Spleen (tissue), 11 donors: ENCODE measurements around the gene CCDC177. TPM values are rescaled to one million over a fixed set of nuclear protein-coding genes. Genes with fewer than 3 reads are reported as not detected.
A peak's percentile ranks its signal among the peaks of the same experiment; 100 is the strongest.

ENCODE experiments used
- DNase-seq: peaks from one replicate; pipeline ENCODE4 v3.0.0-alpha.2; 2020
- H3K27ac ChIP-seq, 8 donors: fragments of 200-600 bp; sonication (generic) in 7 of 8; 1 replicate in 4 of 8; 2 replicates in 4 of 8; pipeline versions ENCODE4 v1.5.0 to v1.8.0; 2016 to 2021; ENCODE audit warnings: inconsistent platforms in 4 of 8, mild to moderate bottlenecking in 4 of 8, moderate library complexity in 1 of 8
- H3K27me3 ChIP-seq, 7 donors: fragments of 200-600 bp; sonication (generic) in 6 of 7; replicated peaks in 1 of 7; 1 replicate in 4 of 7; 2 replicates in 3 of 7; pipeline versions ENCODE4 v1.5.0 to v1.8.0; 2016 to 2021; ENCODE audit warnings: inconsistent platforms in 3 of 7, mild to moderate bottlenecking in 1 of 7
- H3K36me3 ChIP-seq, 6 donors: fragments of 200-600 bp; sonication (generic) in 5 of 6; 1 replicate in 4 of 6; 2 replicates in 2 of 6; pipeline versions ENCODE4 v1.5.0 to v1.8.0; 2016 to 2021; ENCODE audit warnings: inconsistent platforms in 2 of 6
- H3K4me1 ChIP-seq, 6 donors: fragments of 200-600 bp; sonication (generic) in 5 of 6; 1 replicate in 3 of 6; 2 replicates in 3 of 6; pipeline versions ENCODE4 v1.5.0 to v1.8.0; 2016 to 2021; ENCODE audit warnings: inconsistent platforms in 3 of 6
- H3K4me3 ChIP-seq, 8 donors: fragments of 200-600 bp; sonication (generic) in 7 of 8; 1 replicate in 4 of 8; 2 replicates in 4 of 8; pipeline versions ENCODE4 v1.5.0 to v1.8.0; 2016 to 2021; ENCODE audit warnings: inconsistent platforms in 4 of 8, mild to moderate bottlenecking in 4 of 8, moderate library complexity in 2 of 8
- H3K9me3 ChIP-seq, 8 donors: fragments of 200-600 bp; sonication (generic) in 7 of 8; 1 replicate in 4 of 8; 2 replicates in 4 of 8; pipeline versions ENCODE4 v1.5.0 to v1.8.0; 2016 to 2021; ENCODE audit warnings: inconsistent platforms in 4 of 8
- POLR2A ChIP-seq, 3 donors: fragments of 450-650 bp; IDR thresholded peaks; one replicate each; pipeline ENCODE4 v1.5.1; 2017; ENCODE audit warnings: antibody characterized with exemption in 3 of 3, mild to moderate bottlenecking in 1 of 3
- POLR2AphosphoS5 ChIP-seq, 3 donors: sonication (generic); formaldehyde crosslinking; IDR thresholded peaks; one replicate each; pipeline ENCODE4 v1.5.1; 2017; ENCODE audit warnings: antibody characterized with exemption in 3 of 3
- WGBS, 5 donors: extraction: QIAGEN DNeasy Blood & Tissue Kit in 3 of 5; methylation state at CpG; one replicate each; pipeline versions ENCODE4 v1.1.5 to v1.1.7; 2013 to 2018; 5-methylcytosine and 5-hydroxymethylcytosine counted together
- intact Hi-C: fragments of 100-400 bp; cut with DNase I; formaldehyde crosslinking; loops from one replicate; pipeline ENCODE4 v1.15.0; 2023; ENCODE audit warnings: low total_unique reads
- polyA plus RNA-seq, 3 donors: library from polyadenylated mRNA; stranded (reverse); fragments of 200-250 nt; gene quantifications; one replicate each; pipeline ENCODE4 v1.2.1, GENCODE V29; 2013
- total RNA-seq, 7 donors: library from RNA; depleted of rRNA in 3 of 7; stranded (reverse); fragments of >200 nt in 3 of 7; fragmentation: NEBNext Ultra II Directional in 4 of 7; extraction: Animal tissue kit (Norgen Biotek cat#: 25700) in 4 of 7; gene quantifications; one replicate each; pipeline versions ENCODE4 v1.1.0 to v1.2.1, GENCODE V29; 2016 to 2021
- TF ChIP-seq, protein P1 (sequence below), 11 experiments: fragments of 200-600 bp in 7 of 11; fragments of 450-650 bp in 4 of 11; sonication (generic) in 4 of 11; IDR thresholded peaks in 8 of 11; conservative IDR thresholded peaks in 3 of 11; 1 replicate in 7 of 11; 2 replicates in 4 of 11; pipeline versions ENCODE4 v1.4.0 to v1.8.0; 2016 to 2021; ENCODE audit warnings: antibody characterized with exemption in 11 of 11, inconsistent platforms in 4 of 11, mild to moderate bottlenecking in 1 of 11
- donor health status: healthy with polysubstance abuse.
- donor health status: DM: no; HTN: no; CAD: no; lungs with moderate emphysema.
- donor health status: DM: no; HTN: no; CAD: no.
- donor health status: Bipolar disorder and iron deficiency.
- donor health status: healthy.
- donor health status: DM: no; HTN: no; CAD: no.
- donor health status: DM: yes; HTN: yes; CAD: no.

CCDC177 gene
- total and polyA plus RNA-seq, 10 donors, result not detected

DNA sequence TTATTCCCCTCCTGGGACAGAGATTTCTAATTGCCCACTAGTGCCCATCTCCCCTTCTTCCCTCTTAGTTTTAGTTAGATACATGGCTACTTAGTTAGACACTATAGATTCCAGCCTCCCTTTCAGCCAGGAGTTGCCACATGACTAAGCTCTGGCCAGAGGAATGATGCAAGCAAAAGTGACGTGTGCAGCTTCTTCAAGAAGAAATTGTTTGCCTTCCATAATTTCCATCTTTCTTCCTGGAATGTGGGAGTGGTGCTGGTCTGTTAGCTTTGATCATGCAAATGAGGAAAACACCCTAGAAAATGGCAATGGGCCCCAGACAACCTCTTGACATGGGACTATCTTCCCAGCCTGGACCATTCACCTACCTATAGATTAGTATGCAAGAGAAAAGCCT is 21.4 kb downstream of the CCDC177 start:
- Histone ChIP-seq H3K4me1 (no peaks in the 10 kb centered on the region), H3K27ac (no peak overlapping the region), H3K36me3 (no peaks in the 10 kb centered on the region), H3K27me3 (peaks cover 0 to 55% (median 13%) of the 10 kb centered on the region in 7 donors), H3K9me3 (no peaks in the 10 kb centered on the region), H3K4me3 (no peak overlapping the region)
- TF ChIP-seq POLR2AphosphoS5 (IDR thresholded peaks at IDR 0.05), result no peak
- WGBS, 5 donors, result 28 to 50% (median 41%) methylated on average over 1 of the region's 1 CpG
- intact Hi-C loops, result no loop called here
- DNase-seq, result no peak

DNA sequence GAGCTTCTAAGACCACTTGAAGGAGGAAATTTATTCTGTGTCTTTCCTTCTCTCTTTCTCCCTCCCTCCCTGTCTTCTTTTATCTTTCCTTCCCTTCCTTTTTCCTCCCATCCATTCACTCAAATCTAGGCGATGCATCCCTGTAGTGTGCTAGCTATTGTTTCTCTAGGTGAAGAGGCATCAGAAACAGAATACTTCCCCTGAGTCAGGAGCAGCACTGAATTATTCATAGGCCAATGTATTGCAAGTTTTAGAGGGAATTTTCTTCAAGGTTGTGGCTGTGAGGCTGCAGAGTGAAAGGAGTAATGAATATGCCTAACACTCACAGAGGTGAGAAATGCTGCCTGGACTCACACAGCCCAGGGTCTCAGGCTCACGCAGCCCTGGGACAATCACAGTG is 23.2 kb downstream of the CCDC177 start:
- H3K9me3 ChIP-seq, result no peaks in the 10 kb centered on the region
- H3K36me3 ChIP-seq, result no peaks in the 10 kb centered on the region
- no peak overlapping the region for H3K27ac ChIP-seq
- peaks cover 0 to 7% (median 3%) of the 10 kb centered on the region in 6 donors for H3K4me1 ChIP-seq
- no peak overlapping the region for H3K4me3 ChIP-seq
- 68 to 85% (median 75%) methylated on average over 2 of the region's 2 CpGs for WGBS, 5 donors
- no peak for DNase-seq
- intact Hi-C loops, result no loop called here
- peaks cover 0 to 68% (median 21%) of the 10 kb centered on the region in 7 donors for H3K27me3 ChIP-seq
- TF ChIP-seq POLR2A (IDR thresholded peaks at IDR 0.05), result no peak
- TF ChIP-seq, protein P1, sequence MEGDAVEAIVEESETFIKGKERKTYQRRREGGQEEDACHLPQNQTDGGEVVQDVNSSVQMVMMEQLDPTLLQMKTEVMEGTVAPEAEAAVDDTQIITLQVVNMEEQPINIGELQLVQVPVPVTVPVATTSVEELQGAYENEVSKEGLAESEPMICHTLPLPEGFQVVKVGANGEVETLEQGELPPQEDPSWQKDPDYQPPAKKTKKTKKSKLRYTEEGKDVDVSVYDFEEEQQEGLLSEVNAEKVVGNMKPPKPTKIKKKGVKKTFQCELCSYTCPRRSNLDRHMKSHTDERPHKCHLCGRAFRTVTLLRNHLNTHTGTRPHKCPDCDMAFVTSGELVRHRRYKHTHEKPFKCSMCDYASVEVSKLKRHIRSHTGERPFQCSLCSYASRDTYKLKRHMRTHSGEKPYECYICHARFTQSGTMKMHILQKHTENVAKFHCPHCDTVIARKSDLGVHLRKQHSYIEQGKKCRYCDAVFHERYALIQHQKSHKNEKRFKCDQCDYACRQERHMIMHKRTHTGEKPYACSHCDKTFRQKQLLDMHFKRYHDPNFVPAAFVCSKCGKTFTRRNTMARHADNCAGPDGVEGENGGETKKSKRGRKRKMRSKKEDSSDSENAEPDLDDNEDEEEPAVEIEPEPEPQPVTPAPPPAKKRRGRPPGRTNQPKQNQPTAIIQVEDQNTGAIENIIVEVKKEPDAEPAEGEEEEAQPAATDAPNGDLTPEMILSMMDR (IDR thresholded peaks at IDR 0.05 in 8 of 11, conservative IDR thresholded peaks at IDR 0.05 in 3 of 11), result no peak
- TF ChIP-seq POLR2AphosphoS5 (IDR thresholded peaks at IDR 0.05), result no peak

DNA sequence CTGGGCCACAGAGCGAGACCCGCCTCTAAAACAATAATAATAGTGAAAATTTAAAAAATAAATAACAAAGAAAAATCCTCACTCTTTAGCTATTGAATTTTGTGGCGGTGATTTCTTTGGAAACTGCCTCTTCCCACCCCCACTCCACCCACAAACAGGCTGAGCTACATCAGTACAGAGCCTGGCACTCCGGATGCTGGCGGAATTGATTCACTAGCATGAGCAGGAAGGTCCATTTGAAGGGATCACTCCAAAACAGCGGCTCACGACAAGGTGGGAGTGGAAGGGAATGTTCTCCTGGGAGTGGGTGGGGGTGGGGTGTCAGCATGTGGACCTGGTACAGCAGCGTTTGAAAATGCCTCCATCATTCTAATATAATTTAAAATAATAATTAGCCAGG is 26.1 kb downstream of the CCDC177 start:
- WGBS, 5 donors, result 77 to 92% (median 91%) methylated on average over 8 of the region's 8 CpGs
- H3K27me3 ChIP-seq, result peaks cover 0 to 91% (median 21%) of the 10 kb centered on the region in 7 donors
- intact Hi-C loops, result no loop called here
- peaks cover 0 to 15% (median 3%) of the 10 kb centered on the region in 6 donors for H3K4me1 ChIP-seq
- H3K4me3 ChIP-seq, result no peak overlapping the region
- no peak overlapping the region for H3K27ac ChIP-seq
- DNase-seq, result no peak
- TF ChIP-seq, protein P1 (IDR thresholded peaks at IDR 0.05 in 8 of 11, conservative IDR thresholded peaks at IDR 0.05 in 3 of 11), result no peak
- TF ChIP-seq POLR2AphosphoS5 (IDR thresholded peaks at IDR 0.05), result no peak
- no peak for TF ChIP-seq POLR2A (IDR thresholded peaks at IDR 0.05)
- no peaks in the 10 kb centered on the region for H3K36me3 ChIP-seq
- H3K9me3 ChIP-seq, result no peaks in the 10 kb centered on the region

DNA sequence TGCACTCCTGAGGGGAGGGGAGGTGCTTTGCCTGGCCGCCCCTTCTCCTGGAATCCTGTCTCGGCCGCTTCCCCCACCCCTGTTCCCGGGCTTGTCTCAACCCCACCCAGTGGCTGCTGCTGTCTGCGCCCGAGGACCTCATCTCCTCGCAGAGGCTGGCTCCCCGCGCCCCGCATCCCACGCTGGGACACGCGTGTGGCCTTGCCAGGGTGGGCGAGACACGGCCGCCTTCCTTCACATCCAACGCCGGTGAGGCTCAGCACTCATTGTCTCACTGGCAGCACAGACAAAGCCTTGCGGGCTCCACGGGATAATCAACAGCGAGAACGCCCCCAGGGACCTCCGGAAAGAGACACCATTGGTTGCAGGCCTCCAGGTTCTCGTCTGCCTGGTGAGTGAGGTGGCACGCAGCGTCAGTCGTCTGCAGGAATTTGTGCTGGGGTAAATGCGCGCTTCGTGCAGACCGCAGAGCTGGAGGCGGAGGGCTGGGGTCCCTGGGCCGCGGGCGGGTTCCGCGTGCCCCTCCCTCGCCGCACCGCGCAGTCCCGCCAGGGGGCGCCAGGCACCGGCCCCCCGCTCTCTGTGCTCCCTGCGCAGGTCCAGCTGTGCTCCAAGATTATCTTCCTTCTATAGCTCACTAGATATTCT is 26.8 kb downstream of the CCDC177 start:
- peaks cover 0 to 98% (median 21%) of the 10 kb centered on the region in 7 donors for H3K27me3 ChIP-seq

More for the DNA sequence above, 26.8 kb downstream of the CCDC177 start:
- DNase-seq, result no peak
- intact Hi-C loops, result no loop called here
- Histone ChIP-seq H3K4me3 (peak overlapping the region in 1 of 8 donors; percentile 17), H3K4me1 (peaks cover 0 to 18% (median 3%) of the 10 kb centered on the region in 6 donors), H3K36me3 (no peaks in the 10 kb centered on the region), H3K27ac (no peak overlapping the region), H3K9me3 (no peaks in the 10 kb centered on the region)
- TF ChIP-seq, protein P1 (IDR thresholded peaks at IDR 0.05 in 8 of 11, conservative IDR thresholded peaks at IDR 0.05 in 3 of 11), result peak in 8 of 11 experiments; percentile 14 to 64 (median 48)
- no peak for TF ChIP-seq POLR2AphosphoS5 (IDR thresholded peaks at IDR 0.05)
- WGBS, 5 donors, result 16 to 44% (median 18%) methylated on average over 22 to 46 of the region's 46 CpGs
